Measurements from ENCODE around the gene PHF21A.

- TF ChIP-seq CTCF (conservative IDR thresholded peaks at IDR 0.05; ENCODE audit: low read depth, low read length) = no peak
- no peak for TF ChIP-seq EZH2 (IDR thresholded peaks at IDR 0.05; ENCODE audit: low read length, unreplicated experiment)
These were observed 231.7 kb downstream of the PHF21A start for GRCh38 chr11:45889555-45889954.
